CD4-positive, alpha-beta T cell treated with Interferon gamma for 1 hour (primary cell): ENCODE data around the gene CYP3A7.
"Not testable (repeated sequence)": the region's sequence is repeated elsewhere in the genome, so short reads cannot be mapped to it uniquely, and the experiment has no call there.

ENCODE experiments used
- DNase-seq: peaks from one replicate; pipeline ENCODE4 v3.0.0-alpha.2; 2020

CYP3A7 gene

DNA sequence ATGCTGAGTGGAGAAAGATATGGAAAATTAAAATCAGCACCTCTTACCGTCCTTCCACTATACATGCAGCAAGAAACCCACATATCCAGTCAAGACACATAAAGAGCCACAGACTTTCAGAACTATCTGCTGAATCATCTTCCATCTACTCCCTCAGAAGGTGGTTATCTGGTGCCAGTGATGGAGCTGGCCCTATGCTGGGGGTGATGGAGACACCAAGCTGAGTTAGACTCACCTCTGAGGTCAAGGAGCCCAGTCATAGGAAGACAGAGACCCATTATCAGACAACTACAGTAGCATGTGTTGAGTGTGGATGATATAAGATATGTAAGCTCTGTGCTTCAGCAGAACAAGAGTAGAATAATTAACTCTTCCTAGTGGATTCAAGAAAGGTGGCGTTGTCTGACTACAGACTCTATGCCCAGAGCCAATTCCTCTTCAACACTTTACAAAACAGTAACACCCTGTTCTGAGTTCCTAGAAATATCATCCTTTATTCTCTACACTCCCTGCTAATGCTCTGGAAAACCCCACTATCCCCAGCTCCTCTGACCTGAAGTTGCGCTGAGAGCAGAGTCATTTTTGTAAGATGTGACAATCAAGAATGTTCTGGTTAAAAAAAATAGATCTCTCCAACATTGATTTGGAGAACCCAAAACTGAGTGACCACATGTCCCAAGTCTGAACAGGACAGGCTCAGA, 69.5 kb downstream of the CYP3A7 start:
- no peak for DNase-seq

GRCh38 chr7:99657879-99658278, 77.1 kb downstream of the CYP3A7 start:
- DNase-seq = not testable (repeated sequence)
